K562 (cell line): ENCODE data around the gene HDAC3. TPM values are rescaled to one million over a fixed set of nuclear protein-coding genes. Genes with fewer than 3 reads are reported as not detected.

ENCODE experiments used
- ATAC-seq: fragments of 200-7000 bp; cut with Tn5 transposase; 3 replicates; pipeline ENCODE4 v1.9.1; 2020; ENCODE audit warnings: moderate library complexity
- BruUV-seq: library from RNA; stranded (reverse); fragments of 400-500 nt; replicated peaks from 2 replicates; lab custom pipeline; 2021; lab: Mats Ljungman, UMichigan
- CTCF ChIA-PET: fragments of 300-600 bp; formaldehyde crosslinking; extraction: SDS; loops from one replicate; lab custom pipeline; 2021; ENCODE audit warnings: low intra/inter-chr PET ratio; lab: Yijun Ruan, JAX
- POLR2A ChIA-PET: fragments of 300-600, 350-650 bp; sonication (Branson Sonifier 250); formaldehyde crosslinking; extraction: SDS; loops from one replicate; lab custom pipeline; 2021; ENCODE audit warnings: antibody characterized with exemption, inconsistent platforms; lab: Yijun Ruan, JAX
- DNase-seq, 4 experiments: peaks; one replicate each; pipeline versions ENCODE4 v3.0.0 to v3.0.0-alpha.2; 2011 to 2018; ENCODE audit warnings: low spot score in 3 of 4, mixed read lengths in 3 of 4; ENCODE audit errors: extremely low read depth in 1 of 4
- FAIRE-seq: peaks from 2 replicates; lab custom pipeline; 2011; peaks lifted over from hg19 to GRCh38; lab: Jason Lieb, UNC
- H2AFZ ChIP-seq: 2 replicates; pipeline ENCODE4 v1.6.0; 2011; ENCODE audit warnings: low read depth, low read length, control low read depth, inconsistent platforms
- H3K27ac ChIP-seq: fragments of 200-600 bp; 3 replicates; pipeline ENCODE4 v1.8.0; 2011; ENCODE audit warnings: low read depth, mild to moderate bottlenecking, control low read depth, inconsistent platforms, low read length, moderate library complexity, mixed read lengths; ENCODE audit errors: extremely low read depth
- H3K27me3 ChIP-seq, 2 experiments: fragments of 300-600 bp in 1 of 2; 2 replicates in 1 of 2; 3 replicates in 1 of 2; pipeline versions ENCODE4 v1.6.0 to v1.8.0; 2011; ENCODE audit warnings: inconsistent platforms in 2 of 2, low read length in 2 of 2, mild to moderate bottlenecking in 1 of 2, mixed read lengths in 1 of 2, moderate library complexity in 1 of 2; ENCODE audit not compliant: control insufficient read depth in 2 of 2, insufficient read depth in 2 of 2
- H3K36me3 ChIP-seq: fragments of 300-600 bp; 3 replicates; pipeline ENCODE4 v1.8.0; 2011; ENCODE audit warnings: mild to moderate bottlenecking, low read length, inconsistent platforms; ENCODE audit not compliant: control insufficient read depth, insufficient read depth
- H3K4me1 ChIP-seq, 2 experiments: fragments of 200-600 bp in 1 of 2; replicated peaks in 1 of 2; 2 replicates in 1 of 2; 3 replicates in 1 of 2; pipeline versions ENCODE4 v1.5.1 to v1.8.0; 2011; ENCODE audit warnings: inconsistent platforms in 2 of 2, low read length in 2 of 2, mild to moderate bottlenecking in 1 of 2, mixed read lengths in 1 of 2, moderate library complexity in 1 of 2; ENCODE audit not compliant: control insufficient read depth in 2 of 2, insufficient read depth in 2 of 2
- H3K4me2 ChIP-seq: 2 replicates; pipeline ENCODE4 v1.6.1; 2011; ENCODE audit warnings: low read length, control low read depth, inconsistent platforms, mixed read lengths; ENCODE audit not compliant: insufficient read depth
- H3K4me3 ChIP-seq: fragments of 200-600 bp; sonication (generic), shearing (Covaris generic); 2 replicates; pipeline ENCODE4 v1.5.1; 2016; ENCODE audit warnings: control low read depth, inconsistent platforms
- H3K79me2 ChIP-seq: fragments of 200-600 bp; 3 replicates; pipeline ENCODE4 v1.8.0; 2011; ENCODE audit warnings: low read length, inconsistent platforms; ENCODE audit not compliant: control insufficient read depth, insufficient read depth
- H3K9ac ChIP-seq, 2 experiments: 2 replicates each; pipeline versions ENCODE4 v1.6.0 to v1.6.1; 2011; ENCODE audit warnings: low read depth in 2 of 2, low read length in 2 of 2, control low read depth in 1 of 2, inconsistent platforms in 1 of 2, mild to moderate bottlenecking in 1 of 2, mixed read lengths in 1 of 2; ENCODE audit not compliant: insufficient read depth in 1 of 2
- H3K9me1 ChIP-seq: one replicate; pipeline ENCODE4 v1.6.0; 2011; ENCODE audit warnings: inconsistent platforms, mild to moderate bottlenecking, low read length, moderate library complexity; ENCODE audit not compliant: control insufficient read depth, insufficient read depth
- H3K9me3 ChIP-seq: replicated peaks from 2 replicates; pipeline ENCODE4 v1.5.1; 2011; ENCODE audit warnings: low read depth, low read length, inconsistent platforms; ENCODE audit not compliant: control insufficient read depth, insufficient read depth
- H4K20me1 ChIP-seq: replicated peaks from 2 replicates; pipeline ENCODE4 v1.6.1; 2011; ENCODE audit warnings: low read length, inconsistent platforms, mixed read lengths; ENCODE audit not compliant: control insufficient read depth, insufficient read depth
- PTTG1 ChIP-seq: fragments of 450-650 bp; IDR thresholded peaks from 2 replicates; pipeline ENCODE4 v1.6.1; 2016; ENCODE audit warnings: low read depth, mild to moderate bottlenecking, missing genetic modification characterization, missing compliant biosample characterization
- WGBS: fragments of 100-300 bp; shearing (Covaris generic); methylation state at CpG from one replicate; pipeline ENCODE4 v1.1.6; 2016; ENCODE audit warnings: low coverage, mixed read lengths; ENCODE audit not compliant: insufficient coverage; ENCODE audit errors: missing lambda C conversion rate; 5-methylcytosine and 5-hydroxymethylcytosine counted together
- in situ Hi-C: fragments of 300-500 bp; cut with MboI; formaldehyde crosslinking; loops from 4 replicates; pipeline ENCODE4 v1.15.0; 2018; ENCODE audit warnings: inconsistent platforms, mixed read lengths
- intact Hi-C: fragments of 100-400 bp; cut with micrococcal nuclease; formaldehyde crosslinking; loops from 2 replicates; pipeline ENCODE4 v1.14.2; 2022
- polyA plus RNA-seq, 8 experiments: library from polyadenylated mRNA; depleted of rRNA in 4 of 8; stranded (reverse) in 5 of 8; unstranded in 3 of 8; fragments of >200 nt; fragmentation: Nextera tagmentation in 2 of 8; fragmentation: Illumina TruSeq in 1 of 8; extraction: Ambion mirVana in 2 of 8; extraction: Trizol in 1 of 8; gene quantifications; 2 replicates each; pipeline versions ENCODE4 v1.2.1 to v1.2.3, GENCODE V29; 2011 to 2014; ENCODE audit warnings: inconsistent platforms in 1 of 8, missing spikeins in 1 of 8
- total RNA-seq, 7 experiments: library from RNA; depleted of rRNA in 6 of 7; stranded (reverse); fragments of >200 nt in 6 of 7; fragmentation: Illumina TruSeq in 2 of 7; extraction: Trizol in 2 of 7; gene quantifications; 2 replicates each; pipeline versions ENCODE4 v1.2.1 to v1.2.3, GENCODE V29; 2011 to 2021; ENCODE audit warnings: low replicate concordance in 1 of 7
- TF ChIP-seq, protein P1 (sequence below): fragments of 450-650 bp; IDR thresholded peaks from 2 replicates; pipeline ENCODE4 v1.6.1; 2018; ENCODE audit not compliant: partially characterized antibody

The HDAC3 gene
- total and polyA plus RNA-seq, 9 of the 15 experiments (the other 6 are each of a cell fraction or from before 2014, with no cell fraction given): 89.7 to 191 (median 119) TPM

GRCh38 chr5:141674747-141675146 is 38.1 kb upstream of the HDAC3 start:
- H3K4me3 ChIP-seq: no peak overlapping the region
- no peak for ATAC-seq
- in situ Hi-C loops (no loop called here), intact Hi-C loops (no loop called here)
- no peaks in the 10 kb centered on the region; the same call in 1 of the 2 replicates for H4K20me1 ChIP-seq
- H3K79me2 ChIP-seq: no peaks in the 10 kb centered on the region
- DNase-seq: no peak
- 51% methylated on average over 5 of the region's 5 CpGs for WGBS
- POLR2A ChIA-PET: interaction anchor here (0.6 kb wide), 1 partner anchor 8 kb away, joined by 4 read pairs; no protein-coding TSS in a partner anchor
- no peak for FAIRE-seq
- CTCF ChIA-PET: no interaction called here
- no peak overlapping the region for H3K9ac ChIP-seq
- TF ChIP-seq, protein P1, sequence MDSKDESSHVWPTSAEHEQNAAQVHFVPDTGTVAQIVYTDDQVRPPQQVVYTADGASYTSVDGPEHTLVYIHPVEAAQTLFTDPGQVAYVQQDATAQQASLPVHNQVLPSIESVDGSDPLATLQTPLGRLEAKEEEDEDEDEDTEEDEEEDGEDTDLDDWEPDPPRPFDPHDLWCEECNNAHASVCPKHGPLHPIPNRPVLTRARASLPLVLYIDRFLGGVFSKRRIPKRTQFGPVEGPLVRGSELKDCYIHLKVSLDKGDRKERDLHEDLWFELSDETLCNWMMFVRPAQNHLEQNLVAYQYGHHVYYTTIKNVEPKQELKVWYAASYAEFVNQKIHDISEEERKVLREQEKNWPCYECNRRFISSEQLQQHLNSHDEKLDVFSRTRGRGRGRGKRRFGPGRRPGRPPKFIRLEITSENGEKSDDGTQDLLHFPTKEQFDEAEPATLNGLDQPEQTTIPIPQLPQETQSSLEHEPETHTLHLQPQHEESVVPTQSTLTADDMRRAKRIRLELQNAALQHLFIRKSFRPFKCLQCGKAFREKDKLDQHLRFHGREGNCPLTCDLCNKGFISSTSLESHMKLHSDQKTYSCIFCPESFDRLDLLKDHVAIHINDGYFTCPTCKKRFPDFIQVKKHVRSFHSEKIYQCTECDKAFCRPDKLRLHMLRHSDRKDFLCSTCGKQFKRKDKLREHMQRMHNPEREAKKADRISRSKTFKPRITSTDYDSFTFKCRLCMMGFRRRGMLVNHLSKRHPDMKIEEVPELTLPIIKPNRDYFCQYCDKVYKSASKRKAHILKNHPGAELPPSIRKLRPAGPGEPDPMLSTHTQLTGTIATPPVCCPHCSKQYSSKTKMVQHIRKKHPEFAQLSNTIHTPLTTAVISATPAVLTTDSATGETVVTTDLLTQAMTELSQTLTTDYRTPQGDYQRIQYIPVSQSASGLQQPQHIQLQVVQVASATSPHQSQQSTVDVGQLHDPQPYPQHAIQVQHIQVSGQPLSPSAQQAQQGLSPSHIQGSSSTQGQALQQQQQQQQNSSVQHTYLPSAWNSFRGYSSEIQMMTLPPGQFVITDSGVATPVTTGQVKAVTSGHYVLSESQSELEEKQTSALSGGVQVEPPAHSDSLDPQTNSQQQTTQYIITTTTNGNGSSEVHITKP: peak; percentile 56
- TF ChIP-seq PTTG1 (tag): no peak
- H3K4me2 ChIP-seq: no peak overlapping the region
- H2AFZ ChIP-seq: no peak overlapping the region
- no TSS peak for BruUV-seq
- H3K27me3 ChIP-seq: no peaks in the 10 kb centered on the region
- H3K9me1 ChIP-seq: no peaks in the 10 kb centered on the region
- H3K9me3 ChIP-seq: no peaks in the 10 kb centered on the region
- H3K27ac ChIP-seq: no peak overlapping the region
- H3K4me1 ChIP-seq: peaks cover 0 to 12% of the 10 kb centered on the region in 2 experiments; a peak in 3 of 5 replicates
- H3K36me3 ChIP-seq: peaks cover 4% of the 10 kb centered on the region; the same call in 1 of the 3 replicates
